ENCODE measurements around the gene EIF4B. TPM values are rescaled to one million over a fixed set of nuclear protein-coding genes. Genes with fewer than 3 reads are reported as not detected.

EIF4B gene
- total and polyA plus RNA-seq, 2 donors (not counting 1 experiment from before 2014, with no cell fraction given) = 252 to 674 TPM

DNA sequence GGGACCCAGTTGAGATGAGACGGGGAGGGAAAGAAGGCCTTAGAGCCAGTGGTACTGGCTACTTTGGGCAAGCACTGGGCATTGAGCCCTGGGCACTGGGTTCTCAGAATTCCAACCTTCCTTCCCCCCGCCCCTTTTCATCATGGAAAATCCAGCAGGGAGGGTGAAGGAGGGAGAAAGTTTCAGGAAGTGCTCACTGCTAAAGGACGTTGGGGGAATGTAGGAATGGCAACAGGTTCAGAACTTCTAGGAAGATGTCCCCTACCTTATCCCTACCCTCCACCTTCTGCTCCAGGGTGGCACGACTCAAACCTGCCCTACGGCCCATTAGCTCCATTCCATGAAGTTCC lies 39.4 kb downstream of the EIF4B start:
- no peaks in the 10 kb centered on the region for H4K20me1 ChIP-seq (ENCODE audit: control insufficient read depth, insufficient read depth, low read length, poor library complexity, severe bottlenecking)
- H2AFZ ChIP-seq (ENCODE audit: insufficient read depth, low read depth, low read length, poor library complexity, severe bottlenecking) = no peak overlapping the region
- no peak overlapping the region for H3K9ac ChIP-seq (ENCODE audit: low read length)
- H3K27me3 Mint-ChIP-seq = no peaks in the 10 kb centered on the region
- H3K79me2 ChIP-seq (ENCODE audit: control insufficient read depth, insufficient read depth, low read length) = no peaks in the 10 kb centered on the region
- peaks cover 7% of the 10 kb centered on the region for H3K4me1 Mint-ChIP-seq
- no peak overlapping the region for H3K27ac Mint-ChIP-seq
- no peak overlapping the region for H3K27ac ChIP-seq (ENCODE audit: low read length in 2 of 2)
- no peak overlapping the region for H3K4me3 ChIP-seq (ENCODE audit: control extremely low read depth in 1 of 5, extremely low read depth in 1 of 5, insufficient read depth in 1 of 5, low read depth in 2 of 5, low read length in 4 of 5)
- intact Hi-C loops (cut with micrococcal nuclease) = loop anchor here (2.0 kb wide), 2 partner anchors 39 to 135 kb away; partner anchors contain the start of genes CSAD, EIF4B and ZNF740
- TF ChIP-seq, protein P1, sequence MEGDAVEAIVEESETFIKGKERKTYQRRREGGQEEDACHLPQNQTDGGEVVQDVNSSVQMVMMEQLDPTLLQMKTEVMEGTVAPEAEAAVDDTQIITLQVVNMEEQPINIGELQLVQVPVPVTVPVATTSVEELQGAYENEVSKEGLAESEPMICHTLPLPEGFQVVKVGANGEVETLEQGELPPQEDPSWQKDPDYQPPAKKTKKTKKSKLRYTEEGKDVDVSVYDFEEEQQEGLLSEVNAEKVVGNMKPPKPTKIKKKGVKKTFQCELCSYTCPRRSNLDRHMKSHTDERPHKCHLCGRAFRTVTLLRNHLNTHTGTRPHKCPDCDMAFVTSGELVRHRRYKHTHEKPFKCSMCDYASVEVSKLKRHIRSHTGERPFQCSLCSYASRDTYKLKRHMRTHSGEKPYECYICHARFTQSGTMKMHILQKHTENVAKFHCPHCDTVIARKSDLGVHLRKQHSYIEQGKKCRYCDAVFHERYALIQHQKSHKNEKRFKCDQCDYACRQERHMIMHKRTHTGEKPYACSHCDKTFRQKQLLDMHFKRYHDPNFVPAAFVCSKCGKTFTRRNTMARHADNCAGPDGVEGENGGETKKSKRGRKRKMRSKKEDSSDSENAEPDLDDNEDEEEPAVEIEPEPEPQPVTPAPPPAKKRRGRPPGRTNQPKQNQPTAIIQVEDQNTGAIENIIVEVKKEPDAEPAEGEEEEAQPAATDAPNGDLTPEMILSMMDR (IDR thresholded peaks at IDR 0.05) = no peak
- TF ChIP-seq EZH2 (IDR thresholded peaks at IDR 0.05; ENCODE audit: borderline replicate concordance, insufficient read depth, low read depth, low read length, poor library complexity, severe bottlenecking) = no peak
- peak overlapping the region; percentile 98 for H3K4me3 Mint-ChIP-seq
- ChIA-PET POLR2A (no interaction called here), CTCF (interaction anchor here (0.9 to 2.0 kb wide), 3 partner anchors 20 to 53 kb away, joined by 4 to 5 read pairs (median 5); partner anchors contain the start of gene EIF4B)
- peaks cover 0 to 2% of the 10 kb centered on the region in 2 experiments for H3K36me3 ChIP-seq (replicated peaks in 1 of 2; ENCODE audit: control extremely low read depth in 1 of 2, control insufficient read depth in 1 of 2, extremely low read depth in 1 of 2, insufficient read depth in 2 of 2, low read length in 1 of 2)
- WGBS (ENCODE audit: insufficient coverage) = 77% methylated on average over 2 of the region's 5 CpGs
- no peaks in the 10 kb centered on the region for H3K9me3 Mint-ChIP-seq (ENCODE audit: insufficient read depth)
- ATAC-seq (ENCODE audit: low read depth) (no peak), DNase-seq (no peak)
- H3K9me3 ChIP-seq (ENCODE audit: control extremely low read depth in 1 of 3, control insufficient read depth in 2 of 3, insufficient read depth in 1 of 3, low read length in 2 of 3) = no peaks in the 10 kb centered on the region
- peaks cover 13 to 17% of the 10 kb centered on the region in 2 donors for H3K4me1 ChIP-seq (ENCODE audit: control insufficient read depth in 2 of 2, insufficient read depth in 2 of 2, low read length in 2 of 2)
- H3K27me3 ChIP-seq (replicated peaks in 1 of 4; ENCODE audit: control extremely low read depth in 1 of 4, control insufficient read depth in 3 of 4, insufficient read depth in 4 of 4, low read length in 3 of 4) = peaks cover 0 to 2% (median 0%) of the 10 kb centered on the region in 4 experiments
- no peak overlapping the region for H3K4me2 ChIP-seq (replicated peaks; ENCODE audit: low read depth, low read length, poor library complexity, severe bottlenecking)

DNA sequence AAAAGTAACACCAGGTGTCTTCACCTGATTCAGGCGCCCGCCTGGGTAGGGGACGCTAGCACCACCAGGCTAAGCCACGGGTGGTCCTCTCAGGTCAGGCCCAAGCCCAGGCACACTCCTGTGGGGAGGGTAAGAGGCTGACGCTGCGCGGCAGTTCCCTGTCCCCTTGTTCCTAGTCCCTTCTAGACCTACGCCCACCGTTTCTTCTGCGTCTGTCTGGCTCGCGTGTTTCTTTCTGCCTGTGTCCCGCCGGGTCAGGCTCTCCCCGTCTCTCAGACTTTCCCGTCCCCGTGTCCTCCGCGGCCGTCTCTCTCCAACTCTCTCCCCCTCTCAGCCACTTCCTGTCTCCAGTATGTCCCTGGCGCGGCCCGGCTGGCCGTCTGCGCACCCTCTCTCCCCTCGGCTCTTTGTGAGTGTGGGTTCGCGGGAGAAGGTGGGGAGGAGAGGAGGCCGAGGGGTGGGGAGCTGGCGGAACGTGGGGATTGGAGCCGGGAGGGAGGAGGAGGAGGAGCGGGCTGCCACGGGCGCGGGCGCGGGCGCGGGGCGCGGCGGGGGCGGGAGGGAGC lies 40.5 kb downstream of the EIF4B start:
- Histone ChIP-seq H3K9me3 (ENCODE audit: control extremely low read depth in 1 of 3, control insufficient read depth in 2 of 3, insufficient read depth in 1 of 3, low read length in 2 of 3) (no peaks in the 10 kb centered on the region), H3K4me3 (ENCODE audit: control extremely low read depth in 1 of 5, extremely low read depth in 1 of 5, insufficient read depth in 1 of 5, low read depth in 2 of 5, low read length in 4 of 5) (peak overlapping the region; percentile 24 to 92 (median 77)), H3K36me3 (replicated peaks in 1 of 2; ENCODE audit: control extremely low read depth in 1 of 2, control insufficient read depth in 1 of 2, extremely low read depth in 1 of 2, insufficient read depth in 2 of 2, low read length in 1 of 2) (peaks cover 0 to 2% of the 10 kb centered on the region in 2 experiments), H3K79me2 (ENCODE audit: control insufficient read depth, insufficient read depth, low read length) (no peaks in the 10 kb centered on the region), H3K9ac (ENCODE audit: low read length) (peak overlapping the region; percentile 92), H3K4me1 (ENCODE audit: control insufficient read depth in 2 of 2, insufficient read depth in 2 of 2, low read length in 2 of 2) (peaks cover 13 to 17% of the 10 kb centered on the region in 2 donors), H2AFZ (ENCODE audit: insufficient read depth, low read depth, low read length, poor library complexity, severe bottlenecking) (peak overlapping the region; percentile 100), H4K20me1 (ENCODE audit: control insufficient read depth, insufficient read depth, low read length, poor library complexity, severe bottlenecking) (no peaks in the 10 kb centered on the region), H3K4me2 (replicated peaks; ENCODE audit: low read depth, low read length, poor library complexity, severe bottlenecking) (peak overlapping the region; percentile 100), H3K27ac (ENCODE audit: low read length in 2 of 2) (peak overlapping the region in 1 of 2 donors; percentile 58), H3K27me3 (replicated peaks in 1 of 4; ENCODE audit: control extremely low read depth in 1 of 4, control insufficient read depth in 3 of 4, insufficient read depth in 4 of 4, low read length in 3 of 4) (peaks cover 0 to 2% (median 0%) of the 10 kb centered on the region in 4 experiments)
- intact Hi-C loops (cut with micrococcal nuclease) = loop anchor here (2.0 kb wide), 2 partner anchors 40 to 134 kb away; partner anchors contain the start of genes CSAD, EIF4B and ZNF740
- H3K4me3 Mint-ChIP-seq = peak overlapping the region; percentile 98
- TF ChIP-seq, protein P1 (IDR thresholded peaks at IDR 0.05) = no peak
- TF ChIP-seq EZH2 (IDR thresholded peaks at IDR 0.05; ENCODE audit: borderline replicate concordance, insufficient read depth, low read depth, low read length, poor library complexity, severe bottlenecking) = no peak
- no peaks in the 10 kb centered on the region for H3K9me3 Mint-ChIP-seq (ENCODE audit: insufficient read depth)
- ChIA-PET CTCF (interaction anchor here (0.9 to 3.2 kb wide), 7 partner anchors 19 to 52 kb away, joined by 3 to 17 read pairs (median 5); partner anchors contain the start of gene EIF4B), POLR2A (interaction anchor here (0.6 kb wide), 2 partner anchors 200 to 977 kb away, joined by 3 read pairs; partner anchors contain the start of gene ATG101)
- peaks cover 9% of the 10 kb centered on the region for H3K4me1 Mint-ChIP-seq
- DNase-seq = peak; percentile 73
- 0% methylated on average over 24 of the region's 44 CpGs for WGBS (ENCODE audit: insufficient coverage)
- no peaks in the 10 kb centered on the region for H3K27me3 Mint-ChIP-seq
- peak; percentile 8 for ATAC-seq (ENCODE audit: low read depth)
- peak overlapping the region; percentile 89 for H3K27ac Mint-ChIP-seq
